ENCODE results near the gene ZSCAN5B.

The ZSCAN5B gene

GRCh38 chr19:56159622-56160271 is 37.8 kb downstream of the ZSCAN5B start:
- no peak for TF ChIP-seq CTCF (IDR thresholded peaks at IDR 0.05; ENCODE audit: control insufficient read depth, extremely low read depth, insufficient read depth)
- no peak overlapping the region for H3K4me3 ChIP-seq (ENCODE audit: low read depth, low read length)

GRCh38 chr19:56159009-56159559 is 38.5 kb downstream of the ZSCAN5B start:
- no peak for TF ChIP-seq CTCF (IDR thresholded peaks at IDR 0.05; ENCODE audit: control insufficient read depth, extremely low read depth, insufficient read depth)
- DNase-seq (ENCODE audit: low read depth): no peak
- no peak overlapping the region for H3K4me3 ChIP-seq (ENCODE audit: low read depth, low read length)

More at GRCh38 chr19:56159622-56160271, 37.8 kb downstream of the ZSCAN5B start:
- DNase-seq (ENCODE audit: low read depth): no peak

- TF ChIP-seq CTCF (IDR thresholded peaks at IDR 0.05; ENCODE audit: control insufficient read depth, extremely low read depth, insufficient read depth): no peak
- DNase-seq (ENCODE audit: low read depth): no peak
- H3K4me3 ChIP-seq (ENCODE audit: low read depth, low read length): no peak overlapping the region
Observed at GRCh38 chr19:56158170-56158757, 39.3 kb downstream of the ZSCAN5B start.

- no peak for DNase-seq (ENCODE audit: low read depth)
- no peak for TF ChIP-seq CTCF (IDR thresholded peaks at IDR 0.05; ENCODE audit: control insufficient read depth, extremely low read depth, insufficient read depth)
Observed at GRCh38 chr19:56156768-56157167, 40.8 kb downstream of the ZSCAN5B start.

GRCh38 chr19:56155124-56155687 is 42.4 kb downstream of the ZSCAN5B start:
- DNase-seq (ENCODE audit: low read depth): no peak
- H3K4me3 ChIP-seq (ENCODE audit: low read depth, low read length): no peak overlapping the region
- TF ChIP-seq CTCF (IDR thresholded peaks at IDR 0.05; ENCODE audit: control insufficient read depth, extremely low read depth, insufficient read depth): peak; percentile 30; the same call in 1 of the 2 replicates

More at GRCh38 chr19:56156768-56157167, 40.8 kb downstream of the ZSCAN5B start:
- H3K4me3 ChIP-seq (ENCODE audit: low read depth, low read length): no peak overlapping the region

GRCh38 chr19:56153507-56153906 is 44.1 kb downstream of the ZSCAN5B start:
- no peak for TF ChIP-seq CTCF (IDR thresholded peaks at IDR 0.05; ENCODE audit: control insufficient read depth, extremely low read depth, insufficient read depth)
- no peak for DNase-seq (ENCODE audit: low read depth)
- no peak overlapping the region for H3K4me3 ChIP-seq (ENCODE audit: low read depth, low read length)
